ENCODE measurements around the gene ZMIZ1. TPM values are rescaled to one million over a fixed set of nuclear protein-coding genes. Genes with fewer than 3 reads are reported as not detected.

The ZMIZ1 gene
- polyA plus RNA-seq, 2 of the 4 experiments (the other 2 are of a cell fraction), result 8.1 to 30.3 TPM

DNA sequence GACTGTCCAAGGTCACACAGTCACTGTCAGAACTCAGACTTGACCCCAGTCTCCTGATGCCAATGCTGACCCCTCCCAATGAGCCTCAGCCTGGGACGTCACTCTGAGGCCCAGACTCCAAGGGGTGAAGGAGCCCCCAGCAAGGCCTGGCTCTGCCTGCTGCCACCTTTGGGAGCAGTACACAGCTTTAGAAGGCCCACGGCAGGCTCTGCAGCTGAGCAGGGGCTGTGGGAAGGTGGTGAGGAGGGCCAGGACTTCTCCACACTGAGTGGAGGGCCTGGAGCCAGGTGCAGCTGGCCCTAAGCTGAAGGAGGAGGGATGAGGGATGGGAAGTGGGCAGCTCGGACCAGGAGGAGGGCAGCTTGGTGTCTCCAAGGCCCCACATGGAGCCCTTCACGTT, 23.9 kb upstream of the ZMIZ1 start (continued):
- TF ChIP-seq, protein P1, sequence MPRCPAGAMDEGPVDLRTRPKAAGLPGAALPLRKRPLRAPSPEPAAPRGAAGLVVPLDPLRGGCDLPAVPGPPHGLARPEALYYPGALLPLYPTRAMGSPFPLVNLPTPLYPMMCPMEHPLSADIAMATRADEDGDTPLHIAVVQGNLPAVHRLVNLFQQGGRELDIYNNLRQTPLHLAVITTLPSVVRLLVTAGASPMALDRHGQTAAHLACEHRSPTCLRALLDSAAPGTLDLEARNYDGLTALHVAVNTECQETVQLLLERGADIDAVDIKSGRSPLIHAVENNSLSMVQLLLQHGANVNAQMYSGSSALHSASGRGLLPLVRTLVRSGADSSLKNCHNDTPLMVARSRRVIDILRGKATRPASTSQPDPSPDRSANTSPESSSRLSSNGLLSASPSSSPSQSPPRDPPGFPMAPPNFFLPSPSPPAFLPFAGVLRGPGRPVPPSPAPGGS (IDR thresholded peaks at IDR 0.05), result no peak
- no peak for TF ChIP-seq NPAS2 (CRISPR knock-in tag; IDR thresholded peaks at IDR 0.05; ENCODE audit: borderline replicate concordance)

GRCh38 chr10:79045566-79046175, 23.1 kb upstream of the ZMIZ1 start:
- Histone ChIP-seq H3K27ac (no peak overlapping the region), H3K4me3 (no peak overlapping the region), H3K9me3 (no peaks in the 10 kb centered on the region), H3K4me1 (peaks cover 9% of the 10 kb centered on the region), H3K4me2 (no peak overlapping the region)
- POLR2A ChIA-PET, result no interaction called here
- TF ChIP-seq, protein P2, sequence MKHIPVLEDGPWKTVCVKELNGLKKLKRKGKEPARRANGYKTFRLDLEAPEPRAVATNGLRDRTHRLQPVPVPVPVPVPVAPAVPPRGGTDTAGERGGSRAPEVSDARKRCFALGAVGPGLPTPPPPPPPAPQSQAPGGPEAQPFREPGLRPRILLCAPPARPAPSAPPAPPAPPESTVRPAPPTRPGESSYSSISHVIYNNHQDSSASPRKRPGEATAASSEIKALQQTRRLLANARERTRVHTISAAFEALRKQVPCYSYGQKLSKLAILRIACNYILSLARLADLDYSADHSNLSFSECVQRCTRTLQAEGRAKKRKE (CRISPR knock-in tag; IDR thresholded peaks at IDR 0.05; ENCODE audit: low read depth), result no peak
- TF ChIP-seq NPAS2 (CRISPR knock-in tag; IDR thresholded peaks at IDR 0.05; ENCODE audit: borderline replicate concordance), result no peak
- TF ChIP-seq SREBF2 (IDR thresholded peaks at IDR 0.05), result no peak
- no peak for TF ChIP-seq CBX8 (IDR thresholded peaks at IDR 0.05)
- no peak for TF ChIP-seq KDM1A (IDR thresholded peaks at IDR 0.05; ENCODE audit: low read depth)
- no peak for TF ChIP-seq CHD2 (IDR thresholded peaks at IDR 0.05; ENCODE audit: low read length, partially characterized antibody)
- TF ChIP-seq, protein P3, sequence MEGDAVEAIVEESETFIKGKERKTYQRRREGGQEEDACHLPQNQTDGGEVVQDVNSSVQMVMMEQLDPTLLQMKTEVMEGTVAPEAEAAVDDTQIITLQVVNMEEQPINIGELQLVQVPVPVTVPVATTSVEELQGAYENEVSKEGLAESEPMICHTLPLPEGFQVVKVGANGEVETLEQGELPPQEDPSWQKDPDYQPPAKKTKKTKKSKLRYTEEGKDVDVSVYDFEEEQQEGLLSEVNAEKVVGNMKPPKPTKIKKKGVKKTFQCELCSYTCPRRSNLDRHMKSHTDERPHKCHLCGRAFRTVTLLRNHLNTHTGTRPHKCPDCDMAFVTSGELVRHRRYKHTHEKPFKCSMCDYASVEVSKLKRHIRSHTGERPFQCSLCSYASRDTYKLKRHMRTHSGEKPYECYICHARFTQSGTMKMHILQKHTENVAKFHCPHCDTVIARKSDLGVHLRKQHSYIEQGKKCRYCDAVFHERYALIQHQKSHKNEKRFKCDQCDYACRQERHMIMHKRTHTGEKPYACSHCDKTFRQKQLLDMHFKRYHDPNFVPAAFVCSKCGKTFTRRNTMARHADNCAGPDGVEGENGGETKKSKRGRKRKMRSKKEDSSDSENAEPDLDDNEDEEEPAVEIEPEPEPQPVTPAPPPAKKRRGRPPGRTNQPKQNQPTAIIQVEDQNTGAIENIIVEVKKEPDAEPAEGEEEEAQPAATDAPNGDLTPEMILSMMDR (IDR thresholded peaks at IDR 0.05), result no peak
- no peak for TF ChIP-seq GATA3 (IDR thresholded peaks at IDR 0.05; ENCODE audit: borderline replicate concordance)
- TF ChIP-seq USF2 (IDR thresholded peaks at IDR 0.05), result no peak
- TF ChIP-seq, protein P4, sequence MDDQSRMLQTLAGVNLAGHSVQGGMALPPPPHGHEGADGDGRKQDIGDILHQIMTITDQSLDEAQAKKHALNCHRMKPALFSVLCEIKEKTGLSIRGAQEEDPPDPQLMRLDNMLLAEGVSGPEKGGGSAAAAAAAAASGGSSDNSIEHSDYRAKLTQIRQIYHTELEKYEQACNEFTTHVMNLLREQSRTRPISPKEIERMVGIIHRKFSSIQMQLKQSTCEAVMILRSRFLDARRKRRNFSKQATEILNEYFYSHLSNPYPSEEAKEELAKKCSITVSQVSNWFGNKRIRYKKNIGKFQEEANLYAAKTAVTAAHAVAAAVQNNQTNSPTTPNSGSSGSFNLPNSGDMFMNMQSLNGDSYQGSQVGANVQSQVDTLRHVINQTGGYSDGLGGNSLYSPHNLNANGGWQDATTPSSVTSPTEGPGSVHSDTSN (IDR thresholded peaks at IDR 0.05), result no peak
- TF ChIP-seq ZNF302 (CRISPR knock-in tag; IDR thresholded peaks at IDR 0.05), result no peak
- no peak for TF ChIP-seq NR3C1 (IDR thresholded peaks at IDR 0.05)
- no peak for TF ChIP-seq RFX5 (IDR thresholded peaks at IDR 0.05)
- TF ChIP-seq JUNB (IDR thresholded peaks at IDR 0.05), result no peak
- no peak for TF ChIP-seq TFCP2L1 (CRISPR knock-in tag; IDR thresholded peaks at IDR 0.05)
- TF ChIP-seq HDAC2 (IDR thresholded peaks at IDR 0.05), result no peak
- TF ChIP-seq, protein P5, sequence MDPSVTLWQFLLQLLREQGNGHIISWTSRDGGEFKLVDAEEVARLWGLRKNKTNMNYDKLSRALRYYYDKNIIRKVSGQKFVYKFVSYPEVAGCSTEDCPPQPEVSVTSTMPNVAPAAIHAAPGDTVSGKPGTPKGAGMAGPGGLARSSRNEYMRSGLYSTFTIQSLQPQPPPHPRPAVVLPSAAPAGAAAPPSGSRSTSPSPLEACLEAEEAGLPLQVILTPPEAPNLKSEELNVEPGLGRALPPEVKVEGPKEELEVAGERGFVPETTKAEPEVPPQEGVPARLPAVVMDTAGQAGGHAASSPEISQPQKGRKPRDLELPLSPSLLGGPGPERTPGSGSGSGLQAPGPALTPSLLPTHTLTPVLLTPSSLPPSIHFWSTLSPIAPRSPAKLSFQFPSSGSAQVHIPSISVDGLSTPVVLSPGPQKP (IDR thresholded peaks at IDR 0.05; ENCODE audit: low read depth, low read length), result no peak
- TF ChIP-seq HOXA7 (CRISPR knock-in tag; IDR thresholded peaks at IDR 0.05), result no peak
- TF ChIP-seq TP53 (CRISPR knock-in tag; IDR thresholded peaks at IDR 0.05), result no peak
- TF ChIP-seq HOXB5 (CRISPR knock-in tag; IDR thresholded peaks at IDR 0.05), result no peak
- 87% methylated on average over 8 of the region's 9 CpGs for WGBS (ENCODE audit: missing lambda C conversion rate)
- CTCF ChIA-PET, result interaction anchor here (0.6 to 2.3 kb wide), 5 partner anchors 12 to 998 kb away, joined by 3 to 7 read pairs (median 3); no protein-coding TSS in a partner anchor
- no peak for FAIRE-seq
- DNase-seq (ENCODE audit: low read depth in 1 of 2, low spot score in 1 of 2), result no peak
- ATAC-seq, result no peak
